Measurements from ENCODE around the gene CEP20. TPM values are rescaled to one million over a fixed set of nuclear protein-coding genes. Genes with fewer than 3 reads are reported as not detected.
"Not testable (repeated sequence)": the region's sequence is repeated elsewhere in the genome, so short reads cannot be mapped to it uniquely, and the experiment has no call there.

CEP20 gene, protein sequence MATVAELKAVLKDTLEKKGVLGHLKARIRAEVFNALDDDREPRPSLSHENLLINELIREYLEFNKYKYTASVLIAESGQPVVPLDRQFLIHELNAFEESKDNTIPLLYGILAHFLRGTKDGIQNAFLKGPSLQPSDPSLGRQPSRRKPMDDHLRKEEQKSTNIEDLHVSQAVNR
- 18.7 TPM for polyA plus RNA-seq (2012; ENCODE audit: low read depth, missing spikeins)

DNA sequence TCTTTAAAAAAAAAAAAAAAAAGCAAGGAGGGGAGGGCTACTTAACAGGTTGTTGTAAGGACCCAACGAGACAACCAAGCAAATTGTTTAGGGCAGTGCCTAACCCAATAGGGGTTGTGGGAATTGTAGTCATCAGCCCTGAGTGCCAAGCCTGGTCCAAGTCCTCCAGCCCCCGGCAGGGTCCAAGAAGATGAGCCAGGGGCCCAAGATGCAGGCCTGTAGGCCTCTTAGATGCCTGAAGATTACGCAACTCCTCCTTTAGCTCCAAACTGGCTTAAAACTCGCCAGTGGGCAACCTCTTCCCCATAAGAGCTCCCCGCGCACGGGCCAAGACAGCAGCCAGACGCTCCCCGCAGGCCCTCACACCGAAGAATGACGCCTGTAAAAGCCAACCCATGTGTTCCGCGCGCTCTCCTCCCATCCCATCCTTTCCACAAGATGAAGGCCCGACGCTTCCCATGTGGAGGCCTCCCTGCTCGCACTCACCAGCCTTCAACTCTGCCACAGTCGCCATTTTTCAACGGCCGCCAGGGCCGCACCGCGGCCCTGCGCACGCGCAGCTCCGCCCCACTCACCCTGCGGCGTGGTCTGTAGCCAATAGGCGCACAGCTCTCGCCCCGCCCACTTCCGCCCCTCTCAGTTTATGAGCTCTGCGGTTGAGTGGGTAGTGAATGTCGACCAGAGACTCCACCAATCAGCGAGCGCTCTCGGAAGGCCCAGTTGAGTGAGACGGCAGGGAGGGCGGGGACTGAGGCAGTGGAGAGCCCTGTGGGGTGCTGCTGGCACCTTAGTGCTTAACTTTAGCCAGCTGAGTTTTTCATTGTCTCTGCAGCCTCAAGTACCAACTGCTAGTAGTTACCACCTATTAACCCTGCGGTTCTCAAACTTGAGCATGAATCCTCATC is at the start of gene CEP20:
Gene CEP20 (minus strand): TSS at position 532 of the 905 bp plus-strand sequence. CDS start 18 bp downstream, at position 514.
- DNase-seq (ENCODE audit: insufficient read length, low spot score) (peak; percentile 96), FAIRE-seq (peak; percentile 97)
- TF ChIP-seq POLR2A (IDR thresholded peaks at IDR 0.05; ENCODE audit: low read depth, low read length) (peak; percentile 88), TAF1 (IDR thresholded peaks at IDR 0.05; ENCODE audit: low read depth, low read length) (peak; percentile 97), POLR2AphosphoS5 (IDR thresholded peaks at IDR 0.05; ENCODE audit: low read depth, low read length) (peak; percentile 88), SPI1 (IDR thresholded peaks at IDR 0.05; ENCODE audit: low read depth, low read length) (peak; percentile 74), PAX5 (IDR thresholded peaks at IDR 0.05; ENCODE audit: insufficient read depth, low read length, severe bottlenecking) (no peak), POU2F2 (IDR thresholded peaks at IDR 0.05; ENCODE audit: low read depth, low read length) (no peak)

DNA sequence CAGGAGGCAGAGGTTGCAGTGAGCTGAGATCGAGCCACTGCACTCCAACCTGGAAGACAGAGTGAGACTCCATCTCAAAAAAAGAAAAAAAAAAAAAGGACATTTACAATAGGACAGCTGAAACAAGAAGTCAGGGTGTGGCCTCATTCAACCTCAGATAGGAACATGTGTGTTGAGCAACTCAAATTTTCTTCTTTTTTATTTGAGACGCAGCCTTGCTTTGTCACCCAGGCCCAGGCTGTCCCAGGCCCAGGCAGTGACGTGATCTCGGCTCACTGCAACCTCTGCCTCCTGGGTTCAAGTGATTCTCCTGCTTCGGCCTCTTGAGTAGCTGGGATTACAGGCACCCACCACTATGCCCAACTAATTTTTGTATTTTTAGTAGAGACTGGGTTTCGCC is 48.4 kb upstream of the CEP20 start:
- FAIRE-seq; DNase-seq (ENCODE audit: insufficient read length, low spot score): not testable (repeated sequence)

DNA sequence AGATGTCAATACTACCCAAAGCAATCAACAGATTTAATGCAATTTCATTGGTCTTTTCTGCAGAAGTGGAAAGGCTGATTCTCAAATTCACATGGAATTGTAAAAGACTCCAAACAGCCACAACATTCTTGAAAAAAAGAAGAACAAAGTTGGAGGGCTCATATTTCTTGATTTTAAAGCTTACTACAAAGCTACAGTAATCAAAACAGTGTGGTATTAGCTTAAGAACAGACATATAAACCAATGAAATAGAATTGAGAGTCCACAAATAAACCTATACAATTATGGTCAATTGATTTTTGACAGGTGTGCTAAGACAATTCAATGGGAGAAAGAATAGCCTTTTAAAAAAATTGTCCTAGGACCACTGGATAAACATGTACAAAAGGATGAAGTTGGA is 46.6 kb upstream of the CEP20 start:
- FAIRE-seq (no peak), DNase-seq (ENCODE audit: insufficient read length, low spot score) (no peak)
- no peak for TF ChIP-seq TAF1 (IDR thresholded peaks at IDR 0.05; ENCODE audit: low read depth, low read length)
- TF ChIP-seq SPI1 (IDR thresholded peaks at IDR 0.05; ENCODE audit: low read depth, low read length), result no peak
- TF ChIP-seq POU2F2 (IDR thresholded peaks at IDR 0.05; ENCODE audit: low read depth, low read length), result no peak
- TF ChIP-seq PAX5 (IDR thresholded peaks at IDR 0.05; ENCODE audit: insufficient read depth, low read length, severe bottlenecking), result no peak
- no peak for TF ChIP-seq POLR2A (IDR thresholded peaks at IDR 0.05; ENCODE audit: low read depth, low read length)
- TF ChIP-seq POLR2AphosphoS5 (IDR thresholded peaks at IDR 0.05; ENCODE audit: low read depth, low read length), result no peak

DNA sequence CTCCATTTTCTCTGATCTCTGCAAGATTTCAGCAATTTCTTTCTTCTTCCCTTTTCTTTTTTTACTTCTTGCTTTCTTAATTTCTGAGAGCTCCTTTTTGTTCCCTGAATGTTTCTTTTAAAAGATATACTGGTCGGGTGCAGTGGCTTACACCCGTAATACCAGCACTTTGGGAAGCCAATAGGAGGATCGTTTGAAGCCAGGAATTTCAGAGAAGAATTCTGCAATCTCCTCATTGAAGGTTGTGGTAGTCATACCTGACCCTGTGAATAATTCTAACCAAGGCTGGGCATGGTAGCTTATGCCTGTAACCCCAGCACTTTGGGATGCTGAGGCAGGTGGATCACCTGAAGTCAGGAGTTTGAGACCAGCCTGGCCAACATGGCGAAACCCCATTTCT is 45.4 kb upstream of the CEP20 start:
- FAIRE-seq (no peak), DNase-seq (ENCODE audit: insufficient read length, low spot score) (no peak)
- no peak for TF ChIP-seq PAX5 (IDR thresholded peaks at IDR 0.05; ENCODE audit: insufficient read depth, low read length, severe bottlenecking)
- TF ChIP-seq POLR2A (IDR thresholded peaks at IDR 0.05; ENCODE audit: low read depth, low read length), result no peak
- no peak for TF ChIP-seq TAF1 (IDR thresholded peaks at IDR 0.05; ENCODE audit: low read depth, low read length)
- TF ChIP-seq POU2F2 (IDR thresholded peaks at IDR 0.05; ENCODE audit: low read depth, low read length), result no peak
- no peak for TF ChIP-seq POLR2AphosphoS5 (IDR thresholded peaks at IDR 0.05; ENCODE audit: low read depth, low read length)
- no peak for TF ChIP-seq SPI1 (IDR thresholded peaks at IDR 0.05; ENCODE audit: low read depth, low read length)

DNA sequence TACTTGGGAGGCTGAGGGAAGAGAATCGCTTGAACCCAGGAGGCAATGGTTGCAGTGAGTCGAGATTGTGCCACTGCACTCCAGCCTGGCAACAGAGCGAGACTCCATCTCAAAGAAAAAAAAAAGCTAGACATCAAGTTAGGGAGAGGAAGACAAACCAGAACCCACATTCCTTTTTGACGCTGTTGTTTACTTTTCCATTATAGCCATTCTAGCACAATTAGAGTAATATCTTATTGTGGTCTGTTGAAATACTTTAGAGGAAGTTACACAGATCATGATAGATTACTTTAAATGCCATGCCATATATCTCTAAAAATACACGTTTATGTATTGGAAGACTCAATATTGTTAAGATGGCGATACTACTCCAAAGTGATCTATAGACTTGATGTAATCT is 44.5 kb upstream of the CEP20 start:
- TF ChIP-seq POLR2A (IDR thresholded peaks at IDR 0.05; ENCODE audit: low read depth, low read length), result no peak
- no peak for TF ChIP-seq SPI1 (IDR thresholded peaks at IDR 0.05; ENCODE audit: low read depth, low read length)
- no peak for TF ChIP-seq TAF1 (IDR thresholded peaks at IDR 0.05; ENCODE audit: low read depth, low read length)
- TF ChIP-seq PAX5 (IDR thresholded peaks at IDR 0.05; ENCODE audit: insufficient read depth, low read length, severe bottlenecking), result no peak
- DNase-seq (ENCODE audit: insufficient read length, low spot score) (no peak), FAIRE-seq (no peak)

DNA sequence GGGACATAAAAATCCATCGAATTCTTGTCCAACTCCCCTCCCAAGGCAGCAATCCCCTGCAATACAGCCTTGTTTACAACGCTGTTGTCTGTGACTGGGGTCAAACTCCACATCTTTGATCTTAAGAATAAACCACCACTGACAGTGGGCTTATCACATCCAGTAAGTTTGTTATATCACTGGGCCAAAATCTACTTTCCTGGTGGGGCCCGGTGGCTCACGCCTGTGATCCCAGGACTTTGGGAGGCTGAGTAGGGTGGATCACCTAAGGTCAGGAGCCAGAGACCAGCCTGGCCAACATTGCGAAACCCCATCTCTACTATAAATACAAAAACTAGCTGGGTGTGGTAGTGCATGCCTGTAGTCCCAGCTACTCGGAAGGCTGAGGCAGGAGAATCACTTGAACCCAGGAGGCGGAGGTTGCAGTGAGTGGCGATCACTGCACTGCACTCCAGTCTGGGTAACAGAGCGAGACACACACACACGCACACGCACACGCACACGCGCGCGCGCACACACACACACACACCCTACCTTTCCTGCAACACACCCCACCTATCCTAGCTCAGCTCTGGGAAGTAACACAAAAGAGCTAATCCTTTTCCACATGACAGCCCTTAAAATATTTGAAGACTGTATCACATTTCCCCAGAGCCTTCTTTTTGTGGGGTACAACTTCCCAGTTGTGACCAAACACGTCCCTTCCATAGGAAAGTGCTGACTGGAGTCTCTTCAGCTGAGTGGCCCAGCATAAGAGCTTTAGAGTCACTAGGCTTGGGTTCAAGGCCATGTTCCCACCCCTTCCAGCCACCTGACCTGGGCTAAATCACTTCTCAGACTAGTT is 40.1 kb upstream of the CEP20 start:
- DNase-seq (ENCODE audit: insufficient read length, low spot score), result no peak
- FAIRE-seq, result no peak
- TF ChIP-seq POLR2A (IDR thresholded peaks at IDR 0.05; ENCODE audit: low read depth, low read length), result no peak
- TF ChIP-seq PAX5 (IDR thresholded peaks at IDR 0.05; ENCODE audit: insufficient read depth, low read length, severe bottlenecking), result no peak
- TF ChIP-seq TAF1 (IDR thresholded peaks at IDR 0.05; ENCODE audit: low read depth, low read length), result no peak
- no peak for TF ChIP-seq POU2F2 (IDR thresholded peaks at IDR 0.05; ENCODE audit: low read depth, low read length)
- no peak for TF ChIP-seq SPI1 (IDR thresholded peaks at IDR 0.05; ENCODE audit: low read depth, low read length)
- no peak for TF ChIP-seq POLR2AphosphoS5 (IDR thresholded peaks at IDR 0.05; ENCODE audit: low read depth, low read length)

DNA sequence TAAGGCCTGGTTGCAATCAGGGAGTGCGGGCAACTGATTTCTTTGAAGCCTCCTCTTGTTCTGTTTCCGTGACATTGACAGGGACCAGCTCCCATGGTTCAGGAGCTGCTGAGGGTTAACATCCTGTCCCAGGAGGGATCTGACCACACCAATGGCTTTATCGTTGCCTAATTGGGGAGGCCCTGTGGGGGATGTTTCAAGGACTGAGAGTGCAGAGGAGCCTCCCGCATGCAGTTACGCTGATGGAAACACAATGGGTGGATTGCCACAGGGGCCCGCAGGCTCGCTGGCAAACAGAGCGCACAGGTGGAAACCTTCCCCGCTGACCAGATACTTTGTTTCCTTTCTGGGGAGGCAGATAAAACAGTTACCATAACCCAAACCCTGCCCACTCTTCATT is 37.2 kb upstream of the CEP20 start:
- DNase-seq (ENCODE audit: insufficient read length, low spot score) (no peak), FAIRE-seq (no peak)
- TF ChIP-seq POLR2A (IDR thresholded peaks at IDR 0.05; ENCODE audit: low read depth, low read length), result no peak
- no peak for TF ChIP-seq POLR2AphosphoS5 (IDR thresholded peaks at IDR 0.05; ENCODE audit: low read depth, low read length)
- TF ChIP-seq TAF1 (IDR thresholded peaks at IDR 0.05; ENCODE audit: low read depth, low read length), result no peak
- no peak for TF ChIP-seq SPI1 (IDR thresholded peaks at IDR 0.05; ENCODE audit: low read depth, low read length)
- no peak for TF ChIP-seq POU2F2 (IDR thresholded peaks at IDR 0.05; ENCODE audit: low read depth, low read length)
- TF ChIP-seq PAX5 (IDR thresholded peaks at IDR 0.05; ENCODE audit: insufficient read depth, low read length, severe bottlenecking), result no peak

DNA sequence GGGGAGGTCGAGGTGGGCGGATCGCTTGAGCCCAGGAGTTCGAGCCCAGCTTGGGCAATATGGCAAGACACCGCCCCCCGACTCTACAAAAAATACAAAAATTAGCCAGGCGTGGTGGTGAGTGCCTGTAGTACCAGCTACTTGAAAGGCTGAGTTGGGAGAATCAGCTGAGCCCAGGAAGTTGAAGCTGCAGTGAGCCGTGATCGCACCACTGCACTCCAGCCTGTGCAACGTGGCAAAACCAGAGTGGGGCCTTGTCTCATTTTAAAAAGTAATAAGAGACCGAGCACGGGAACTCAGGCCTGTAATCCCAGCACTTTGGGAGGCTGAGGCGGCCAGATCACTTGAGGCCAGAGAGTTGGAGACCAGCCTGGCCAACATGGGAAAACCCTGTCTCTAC is 36.6 kb upstream of the CEP20 start:
- FAIRE-seq, result no peak
- DNase-seq (ENCODE audit: insufficient read length, low spot score), result no peak
- TF ChIP-seq POLR2AphosphoS5 (IDR thresholded peaks at IDR 0.05; ENCODE audit: low read depth, low read length) (no peak), PAX5 (IDR thresholded peaks at IDR 0.05; ENCODE audit: insufficient read depth, low read length, severe bottlenecking) (no peak), POLR2A (IDR thresholded peaks at IDR 0.05; ENCODE audit: low read depth, low read length) (no peak), TAF1 (IDR thresholded peaks at IDR 0.05; ENCODE audit: low read depth, low read length) (no peak), SPI1 (IDR thresholded peaks at IDR 0.05; ENCODE audit: low read depth, low read length) (no peak), POU2F2 (IDR thresholded peaks at IDR 0.05; ENCODE audit: low read depth, low read length) (no peak)

DNA sequence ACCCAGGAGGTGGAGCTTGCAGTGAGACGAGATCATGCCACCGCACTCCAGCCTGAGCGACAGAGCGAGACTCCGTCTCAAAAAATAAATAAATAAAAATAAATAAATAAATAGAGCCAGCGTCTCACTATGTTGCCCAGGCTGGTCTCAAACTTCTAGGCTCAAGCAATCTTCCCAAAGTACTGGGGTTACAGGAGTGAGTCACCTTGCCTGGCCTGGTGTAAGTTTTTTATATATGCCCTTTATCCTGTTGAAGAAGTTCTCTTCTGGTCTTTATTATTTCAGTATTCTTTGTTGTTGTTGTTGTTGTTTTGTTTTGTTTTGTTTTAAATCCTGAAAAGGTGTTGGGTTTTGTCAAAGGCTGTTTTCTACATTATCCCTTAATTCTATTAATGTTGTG is 30.9 kb upstream of the CEP20 start:
- no peak for TF ChIP-seq PAX5 (IDR thresholded peaks at IDR 0.05; ENCODE audit: insufficient read depth, low read length, severe bottlenecking)
- TF ChIP-seq POLR2A (IDR thresholded peaks at IDR 0.05; ENCODE audit: low read depth, low read length), result no peak
- FAIRE-seq (no peak), DNase-seq (ENCODE audit: insufficient read length, low spot score) (no peak)

DNA sequence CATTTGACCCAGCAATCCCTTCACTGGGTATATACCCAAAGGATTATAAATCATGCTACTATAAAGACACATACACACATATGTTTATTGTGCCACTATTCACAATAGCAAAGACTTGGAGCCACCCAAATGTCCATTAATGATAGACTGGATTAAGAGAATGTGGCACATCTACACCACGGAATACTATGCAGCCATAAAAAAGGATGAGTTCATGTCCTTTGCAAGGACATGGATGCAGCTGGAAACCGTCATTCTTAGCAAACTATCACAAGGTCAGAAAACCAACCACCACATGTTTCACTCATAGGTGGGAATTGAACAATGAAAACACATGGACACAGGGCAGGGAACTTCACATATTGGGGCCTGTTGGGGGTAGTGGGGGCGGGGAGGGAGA is 29.9 kb upstream of the CEP20 start:
- not testable (repeated sequence) for DNase-seq (ENCODE audit: insufficient read length, low spot score); FAIRE-seq

Data from GM12891 (cell line).